Activated effector memory CD4-positive, alpha-beta T cell treated with Interleukin-2 at 50 U/mL for 16 hours (primary cell): ENCODE results near the gene SPTBN2.
A peak's percentile ranks its signal among the peaks of the same experiment; 100 is the strongest.

ENCODE experiments used
- DNase-seq: peaks from one replicate; pipeline ENCODE4 v3.0.0-alpha.2; 2020

Gene SPTBN2

DNA sequence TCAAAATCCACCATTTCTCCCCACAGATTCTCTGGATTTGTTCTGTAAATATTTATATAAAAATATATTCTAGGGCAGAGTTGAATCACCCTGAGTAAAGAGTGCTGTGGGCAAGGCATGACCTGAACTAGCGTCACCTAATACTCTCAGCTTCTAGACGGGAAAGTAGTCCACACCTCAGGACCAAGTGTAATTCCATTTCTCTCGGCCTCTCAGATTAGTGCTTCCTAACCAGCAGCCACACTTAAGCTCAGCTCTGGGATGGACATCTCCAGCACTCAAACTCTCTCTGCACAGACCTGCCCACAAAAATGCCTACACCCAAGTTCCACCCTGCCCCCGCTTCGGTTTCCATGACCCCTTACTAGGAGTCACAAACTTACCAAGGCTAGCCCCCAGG is 5.3 kb downstream of the SPTBN2 start:
- DNase-seq: no peak

DNA sequence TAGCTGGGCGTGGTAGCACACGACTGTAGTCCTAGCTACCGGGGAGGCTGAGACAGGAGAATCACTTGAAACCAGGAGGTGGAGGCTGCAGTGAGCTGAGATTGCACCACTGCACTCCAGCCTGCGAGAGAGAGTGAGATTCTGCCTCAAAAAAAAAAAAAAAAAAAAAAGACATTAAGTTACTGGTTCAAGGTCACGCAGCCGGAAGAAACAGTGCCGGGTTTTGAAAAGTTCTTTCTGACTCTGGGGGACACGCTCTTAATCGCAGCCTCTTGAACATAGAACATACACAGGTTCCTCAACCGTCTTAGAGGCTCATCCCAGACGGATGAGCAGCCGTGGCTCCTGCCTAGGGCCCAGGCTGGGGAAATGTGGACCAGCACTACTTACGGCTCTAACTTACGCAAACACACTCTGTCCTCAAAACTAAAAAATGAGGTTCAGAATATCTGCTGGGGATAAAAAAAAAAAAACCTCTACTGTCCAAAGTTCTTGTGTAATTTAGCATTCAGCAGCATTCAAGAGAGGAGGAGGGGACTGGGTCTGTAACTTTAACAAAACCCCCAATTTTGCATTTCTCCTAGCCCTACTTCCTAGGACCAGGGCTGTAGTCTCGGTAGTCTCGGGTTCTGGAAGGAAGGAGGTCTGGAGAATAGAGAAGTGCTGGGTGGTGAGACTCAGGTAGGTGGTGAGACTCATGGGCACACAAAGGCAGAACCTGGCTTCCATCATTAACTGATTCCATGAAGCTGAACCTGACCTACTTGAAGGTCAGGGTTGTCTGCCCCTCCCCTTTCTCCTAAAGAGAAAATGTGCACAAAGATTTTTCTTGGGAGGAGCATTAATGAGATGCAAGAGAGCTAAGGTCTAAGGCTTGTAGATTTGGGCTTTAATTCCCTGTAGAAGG is 6.0 kb downstream of the SPTBN2 start:
- DNase-seq: no peak

DNA sequence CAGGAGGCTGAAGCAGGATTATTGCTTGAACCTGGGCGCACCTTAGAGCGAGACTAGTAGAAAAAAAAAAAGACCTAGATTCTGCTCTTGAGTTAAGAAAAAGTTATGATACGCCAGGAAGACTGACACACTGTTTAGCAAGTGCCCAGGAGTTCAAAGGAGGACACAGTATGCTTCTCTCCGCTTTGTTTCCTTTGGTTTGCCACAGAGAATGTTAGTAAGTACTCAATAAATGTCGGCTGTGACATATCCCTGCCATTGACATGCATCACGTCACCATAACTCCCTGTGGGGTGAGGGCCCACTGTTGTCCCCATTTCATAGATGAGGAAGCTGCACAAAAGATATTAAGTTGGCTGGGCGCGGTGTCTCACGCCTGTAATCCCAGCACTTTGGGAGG is 7.1 kb downstream of the SPTBN2 start:
- DNase-seq: no peak

DNA sequence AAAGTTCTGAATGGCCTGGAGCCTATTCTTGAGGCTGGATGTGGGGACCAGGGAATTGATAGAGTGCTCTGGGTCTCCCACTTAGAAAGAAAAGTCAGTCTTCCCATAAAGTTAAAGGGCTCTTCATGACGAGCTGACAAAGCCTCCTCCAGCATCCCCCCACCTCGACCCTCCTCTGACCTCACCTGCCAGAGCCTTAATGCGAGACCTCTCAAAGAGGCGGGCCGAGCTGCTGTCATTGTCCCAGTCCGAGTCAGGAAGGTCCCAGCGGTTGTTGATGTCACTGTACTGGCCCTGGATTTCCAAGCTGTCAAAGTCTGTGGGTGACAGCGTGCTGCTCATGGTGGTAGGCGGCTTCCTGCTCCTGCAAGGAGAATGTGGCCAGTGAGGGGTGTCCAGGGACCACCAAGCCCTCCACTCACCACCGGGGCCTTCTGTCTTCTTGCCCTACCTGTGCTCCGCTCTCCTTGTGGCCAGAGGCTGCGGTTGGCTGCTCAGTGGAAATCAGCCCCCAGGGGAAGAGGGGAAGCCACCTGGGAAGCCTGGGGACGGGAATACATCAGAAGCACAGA is 8.0 kb downstream of the SPTBN2 start:
- DNase-seq: no peak

DNA sequence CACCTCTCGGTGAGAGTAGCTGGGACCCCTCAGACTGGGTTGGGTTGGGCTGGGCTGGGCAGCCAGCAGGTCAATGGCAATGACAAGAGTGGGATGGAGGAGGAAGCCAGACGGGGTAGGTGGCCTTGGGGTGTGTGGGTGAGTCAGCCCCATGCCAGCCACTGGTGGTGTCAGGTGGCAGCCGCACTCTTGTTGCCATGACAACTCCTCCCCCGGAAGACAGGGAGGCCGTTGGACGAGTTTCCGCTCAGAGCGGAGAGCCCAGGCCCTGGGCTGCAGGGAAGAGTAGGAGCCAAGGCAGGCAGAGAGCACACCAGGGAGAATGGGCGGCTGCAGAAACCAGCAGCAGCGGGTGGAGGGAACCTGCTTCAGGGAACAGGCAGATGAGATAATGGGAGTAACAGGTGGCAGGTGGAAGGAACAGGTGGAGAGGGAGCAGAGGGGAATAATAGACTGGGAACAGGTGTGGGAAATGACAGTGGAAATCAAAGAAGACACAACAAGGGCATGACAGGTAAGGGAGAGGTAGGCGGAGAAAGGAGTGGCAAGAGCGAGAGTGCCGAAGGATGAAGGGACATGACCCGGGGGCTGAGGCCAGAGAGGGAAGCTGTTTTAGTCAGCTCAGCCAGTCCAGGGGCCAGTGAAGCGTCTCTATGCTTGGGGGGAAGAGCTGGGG is 8.7 kb downstream of the SPTBN2 start:
- peak; percentile 3 for DNase-seq

GRCh38 chr11:66719111-66719872 is 9.7 kb downstream of the SPTBN2 start:
- DNase-seq: no peak

DNA sequence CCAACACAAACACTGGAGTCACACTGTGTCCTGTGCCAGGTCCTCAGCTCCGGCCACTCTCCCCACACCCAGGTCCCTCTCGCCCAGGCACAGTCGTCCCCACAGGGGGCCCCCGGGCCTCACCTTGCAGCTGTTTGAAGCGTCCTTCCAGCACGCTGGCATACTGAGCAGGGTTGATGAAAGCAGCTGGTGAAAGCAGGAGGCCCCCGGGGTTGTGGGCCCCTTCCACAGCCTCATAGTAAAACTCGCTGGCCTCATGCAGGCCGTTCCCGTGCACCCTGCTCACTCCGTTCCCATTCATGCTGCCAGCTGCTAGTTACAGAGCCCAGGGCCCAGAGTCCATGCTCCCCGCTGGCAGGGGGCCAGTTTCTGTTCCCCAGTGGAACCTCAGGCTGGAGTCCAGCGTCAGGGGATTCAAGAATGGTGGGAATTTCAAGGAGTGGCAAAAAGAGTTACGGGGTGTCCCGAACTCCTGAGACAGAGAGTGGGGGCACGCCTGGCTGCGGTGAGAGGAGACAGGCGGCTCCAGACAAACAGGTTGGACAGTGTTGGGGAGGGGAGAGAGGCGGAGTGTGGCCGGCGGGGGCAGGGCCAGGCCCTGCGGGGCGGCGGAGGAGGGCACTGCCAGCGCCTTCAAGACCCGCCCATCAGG is 10.6 kb downstream of the SPTBN2 start:
- DNase-seq: no peak

- DNase-seq: no peak
Measured at GRCh38 chr11:66717925-66718319, 11.1 kb downstream of the SPTBN2 start.

GRCh38 chr11:66716996-66717395 is 12.0 kb downstream of the SPTBN2 start:
- DNase-seq: no peak

GRCh38 chr11:66715346-66716085 is 13.5 kb downstream of the SPTBN2 start:
- no peak for DNase-seq

GRCh38 chr11:66713746-66714480 is 15.1 kb downstream of the SPTBN2 start:
- no peak for DNase-seq

DNA sequence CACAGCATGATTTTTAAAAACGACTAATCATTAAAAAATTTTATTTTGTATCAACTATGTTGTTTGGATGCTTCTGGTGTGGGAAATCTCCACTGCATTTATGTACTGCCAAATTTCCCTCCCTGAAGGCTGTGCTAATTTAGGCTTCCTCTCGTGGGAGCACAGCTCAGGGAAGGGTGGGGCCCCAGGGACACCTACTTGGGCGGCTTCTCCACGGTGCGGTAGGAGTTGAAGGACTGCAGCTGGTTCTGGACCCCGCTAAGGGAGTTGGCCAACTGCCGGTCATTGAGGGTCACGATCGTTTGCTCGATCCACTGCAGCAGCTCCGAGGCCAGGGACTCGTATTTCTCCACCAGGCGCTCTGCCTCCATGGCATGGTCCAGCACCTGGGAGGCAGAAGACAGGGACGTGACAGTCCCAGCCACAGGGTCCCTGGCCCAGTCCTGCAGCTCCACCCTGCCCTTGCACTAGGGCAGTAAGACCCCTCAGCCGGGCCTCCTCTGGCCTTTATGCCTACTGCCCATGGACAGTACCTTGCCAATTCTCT is 18.6 kb downstream of the SPTBN2 start:
- DNase-seq: no peak

DNA sequence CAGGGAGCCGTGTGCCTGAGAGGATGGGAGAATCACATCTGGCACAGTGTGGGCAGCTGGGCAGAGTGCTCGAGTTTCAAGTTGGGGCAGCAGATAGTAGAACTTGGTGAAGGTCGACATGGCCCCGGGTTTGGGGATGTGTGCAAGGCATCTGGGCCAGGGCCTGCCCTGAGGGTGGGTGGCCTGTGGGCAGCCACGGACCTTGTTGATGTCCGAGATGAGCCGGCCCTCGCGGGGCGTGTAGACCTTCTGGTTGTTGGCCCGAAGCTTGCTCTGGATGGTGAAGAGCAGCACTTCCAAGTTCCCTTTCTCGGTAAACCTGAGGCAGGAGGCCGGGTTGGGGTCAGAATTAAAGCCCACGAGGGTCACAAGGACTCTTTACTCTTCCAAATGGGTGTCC is 20.3 kb downstream of the SPTBN2 start:
- no peak for DNase-seq

DNA sequence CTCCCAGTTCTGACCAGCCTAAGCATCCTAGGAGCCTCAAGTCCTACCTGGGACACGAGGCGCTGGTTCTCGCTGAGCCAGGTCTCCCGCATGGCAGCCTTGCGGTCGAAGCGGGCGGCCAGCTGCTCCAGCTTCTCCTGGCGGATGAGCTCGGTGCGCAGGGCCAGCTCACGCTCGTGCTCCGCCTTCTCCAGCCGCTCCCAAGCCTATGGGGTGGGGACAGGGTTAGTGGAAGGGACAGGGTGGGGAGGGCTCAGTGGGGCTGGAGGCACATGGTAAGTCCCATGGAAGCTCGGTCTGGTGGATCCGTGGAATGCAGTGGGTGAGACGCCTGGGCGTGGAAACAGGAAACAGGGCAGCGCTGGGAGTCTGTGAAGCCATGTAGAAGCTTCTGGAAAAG is 20.9 kb downstream of the SPTBN2 start:
- no peak for DNase-seq

GRCh38 chr11:66707486-66707885 is 21.5 kb downstream of the SPTBN2 start:
- no peak for DNase-seq

- no peak for DNase-seq
Measured at GRCh38 chr11:66706989-66707388, 22.0 kb downstream of the SPTBN2 start.

DNA sequence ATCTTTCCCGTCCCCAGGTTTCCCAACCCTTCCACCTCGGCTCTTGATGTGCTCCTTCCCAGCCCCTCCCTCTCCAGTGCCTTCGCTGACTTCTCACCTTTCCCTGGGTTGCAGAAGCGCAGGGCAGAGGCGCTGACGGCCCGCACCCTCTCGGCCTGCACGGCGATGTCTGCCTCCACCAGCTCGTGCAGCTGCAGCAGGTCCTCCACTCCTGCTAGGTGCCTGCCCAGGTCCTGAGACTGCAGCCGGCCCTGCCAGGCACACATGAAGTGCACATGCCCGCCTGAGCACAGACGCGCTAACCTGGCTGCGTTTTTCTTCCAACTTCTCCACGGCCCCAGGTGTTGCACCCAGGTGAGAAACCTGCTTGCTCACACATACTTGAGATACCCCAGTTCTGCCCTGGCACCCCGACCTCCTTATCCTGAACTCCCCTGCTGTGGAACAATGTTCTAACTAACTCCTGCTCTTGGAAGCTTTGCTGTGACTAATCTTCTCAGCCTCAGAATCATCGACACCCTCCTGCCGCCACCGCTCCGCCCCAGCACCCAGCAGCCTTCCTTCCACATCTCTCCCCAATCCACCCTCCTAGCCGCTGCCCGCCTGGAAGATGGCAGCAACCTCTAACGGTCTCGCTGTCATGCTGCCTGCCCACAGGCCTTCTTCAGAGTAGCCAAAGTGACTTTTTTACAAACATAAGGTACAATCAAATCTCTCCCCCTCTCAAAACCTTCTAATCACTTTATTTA is 23.3 kb downstream of the SPTBN2 start:
- no peak for DNase-seq

- DNase-seq: no peak
Measured at GRCh38 chr11:66704659-66705360, 24.2 kb downstream of the SPTBN2 start.

GRCh38 chr11:66701432-66702240 is 27.4 kb downstream of the SPTBN2 start:
- no peak for DNase-seq
